Measurements from ENCODE around the gene FYN. TPM values are rescaled to one million over a fixed set of nuclear protein-coding genes. Genes with fewer than 3 reads are reported as not detected.

FYN gene
- total RNA-seq, 1 donor: 106 TPM

- H3K4me1 ChIP-seq (ENCODE audit: insufficient read depth, low read length): peaks cover 34% of the 10 kb centered on the region
- H3K4me2 ChIP-seq (ENCODE audit: insufficient read depth, low read length): no peak overlapping the region
- H3K36me3 ChIP-seq (ENCODE audit: insufficient read depth, low read length): no peaks in the 10 kb centered on the region
- H3K9me3 ChIP-seq (ENCODE audit: low read depth, low read length): no peaks in the 10 kb centered on the region
- TF ChIP-seq CTCF (IDR thresholded peaks at IDR 0.05; ENCODE audit: extremely low read depth, low read depth, low read length): no peak
- no peak overlapping the region for H3K27ac ChIP-seq (ENCODE audit: low read depth, low read length)
- H2AFZ ChIP-seq (ENCODE audit: low read length): no peak overlapping the region
- H3K79me2 ChIP-seq (ENCODE audit: insufficient read depth, low read length): peaks cover 54% of the 10 kb centered on the region
- peaks cover 3% of the 10 kb centered on the region for H4K20me1 ChIP-seq (ENCODE audit: insufficient read depth, low read length)
- no peak for DNase-seq (ENCODE audit: insufficient read length, low spot score, missing footprints)
- H3K27me3 ChIP-seq (ENCODE audit: insufficient read depth, low read length): no peaks in the 10 kb centered on the region
- H3K4me3 ChIP-seq (ENCODE audit: insufficient read depth, low read length): no peak overlapping the region
Observed at GRCh38 chr6:111779031-111779430, 94.2 kb downstream of the FYN start.

- H3K79me2 ChIP-seq (ENCODE audit: insufficient read depth, low read length): peaks cover 40% of the 10 kb centered on the region
Observed at GRCh38 chr6:111777357-111777756, 95.9 kb downstream of the FYN start.

GRCh38 chr6:111776236-111777221 lies 96.7 kb downstream of the FYN start:
- Histone ChIP-seq H3K9me3 (ENCODE audit: low read depth, low read length) (no peaks in the 10 kb centered on the region), H3K4me1 (ENCODE audit: insufficient read depth, low read length) (peaks cover 33% of the 10 kb centered on the region), H3K27ac (ENCODE audit: low read depth, low read length) (peak overlapping the region; percentile 8), H3K4me3 (ENCODE audit: insufficient read depth, low read length) (no peak overlapping the region), H3K36me3 (ENCODE audit: insufficient read depth, low read length) (no peaks in the 10 kb centered on the region), H4K20me1 (ENCODE audit: insufficient read depth, low read length) (no peaks in the 10 kb centered on the region), H3K79me2 (ENCODE audit: insufficient read depth, low read length) (peaks cover 46% of the 10 kb centered on the region), H3K27me3 (ENCODE audit: insufficient read depth, low read length) (no peaks in the 10 kb centered on the region), H2AFZ (ENCODE audit: low read length) (no peak overlapping the region), H3K4me2 (ENCODE audit: insufficient read depth, low read length) (peak overlapping the region; percentile 38)
- TF ChIP-seq CTCF (IDR thresholded peaks at IDR 0.05; ENCODE audit: extremely low read depth, low read depth, low read length): no peak
- peak; percentile 49 for DNase-seq (ENCODE audit: insufficient read length, low spot score, missing footprints)

More at GRCh38 chr6:111777357-111777756, 95.9 kb downstream of the FYN start:
- TF ChIP-seq CTCF (IDR thresholded peaks at IDR 0.05; ENCODE audit: extremely low read depth, low read depth, low read length): peak; percentile 18
- no peak overlapping the region for H2AFZ ChIP-seq (ENCODE audit: low read length)
- H3K27me3 ChIP-seq (ENCODE audit: insufficient read depth, low read length): no peaks in the 10 kb centered on the region
- H4K20me1 ChIP-seq (ENCODE audit: insufficient read depth, low read length): no peaks in the 10 kb centered on the region
- no peak overlapping the region for H3K4me3 ChIP-seq (ENCODE audit: insufficient read depth, low read length)
- no peaks in the 10 kb centered on the region for H3K36me3 ChIP-seq (ENCODE audit: insufficient read depth, low read length)
- peak overlapping the region; percentile 38 for H3K4me2 ChIP-seq (ENCODE audit: insufficient read depth, low read length)
- no peaks in the 10 kb centered on the region for H3K9me3 ChIP-seq (ENCODE audit: low read depth, low read length)
- DNase-seq (ENCODE audit: insufficient read length, low spot score, missing footprints): no peak
- peaks cover 34% of the 10 kb centered on the region for H3K4me1 ChIP-seq (ENCODE audit: insufficient read depth, low read length)
- peak overlapping the region; percentile 8 for H3K27ac ChIP-seq (ENCODE audit: low read depth, low read length)
